Right lobe of liver (tissue), 6 donors: Measurements from ENCODE around the gene MICAL1. TPM values are rescaled to one million over a fixed set of nuclear protein-coding genes. Genes with fewer than 3 reads are reported as not detected.

Experiments
- ATAC-seq, 4 donors: fragments of 200-7000 bp; cut with Tn5 transposase; one replicate each; pipeline ENCODE4 v1.9.1; 2020; ENCODE audit warnings: mild to moderate bottlenecking in 4 of 4, moderate library complexity in 4 of 4
- DNase-seq, 3 donors: peaks; one replicate each; pipeline ENCODE4 v3.0.0-alpha.2; 2020
- H3K27ac ChIP-seq, 3 donors: fragments of 200-600 bp; one replicate each; pipeline ENCODE4 v1.8.0; 2022
- H3K27me3 ChIP-seq, 2 donors: fragments of 200-600 bp; one replicate each; pipeline ENCODE4 v1.8.0; 2022
- H3K36me3 ChIP-seq, 4 donors: fragments of 200-600 bp; sonication (generic) in 1 of 4; one replicate each; pipeline versions ENCODE4 v1.5.1 to v1.8.0; 2017 to 2022; ENCODE audit warnings: control low read depth in 1 of 4
- H3K4me1 ChIP-seq, 4 donors: fragments of 200-600 bp; sonication (generic) in 1 of 4; one replicate each; pipeline versions ENCODE4 v1.5.1 to v1.8.0; 2017 to 2022; ENCODE audit warnings: control low read depth in 1 of 4
- H3K4me3 ChIP-seq, 3 donors: fragments of 200-600 bp; one replicate each; pipeline ENCODE4 v1.8.0; 2022
- H3K9me3 ChIP-seq, 4 donors: fragments of 200-600 bp; sonication (generic) in 1 of 4; one replicate each; pipeline versions ENCODE4 v1.5.1 to v1.8.0; 2017 to 2022; ENCODE audit warnings: control low read depth in 1 of 4
- POLR2A ChIP-seq: fragments of 450-650 bp; IDR thresholded peaks from one replicate; pipeline ENCODE4 v1.6.1; 2017; ENCODE audit warnings: antibody characterized with exemption, mild to moderate bottlenecking
- WGBS: methylation state at CpG from one replicate; pipeline ENCODE4 v1.1.6; 2018; ENCODE audit warnings: low coverage, low lambda C conversion rate; ENCODE audit not compliant: insufficient coverage; ENCODE audit errors: missing lambda C conversion rate; 5-methylcytosine and 5-hydroxymethylcytosine counted together
- intact Hi-C, 2 donors: fragments of 100-400 bp; cut with DNase I; formaldehyde crosslinking; loops; one replicate each; pipeline versions ENCODE4 v1.11.2 to v1.14.1; 2022
- total RNA-seq, 6 experiments: library from RNA; depleted of rRNA in 2 of 6; stranded (reverse); fragments of >200 nt in 2 of 6; fragmentation: NEBNext Ultra II Directional in 3 of 6; extraction: Animal tissue kit (Norgen Biotek cat#: 25700) in 3 of 6; gene quantifications; one replicate each; pipeline versions ENCODE4 v1.1.0 to v1.2.4, GENCODE V29; 2016 to 2023
- TF ChIP-seq, protein P1 (sequence below), 4 donors: fragments of 200-600 bp in 3 of 4; fragments of 450-650 bp in 1 of 4; IDR thresholded peaks; one replicate each; pipeline versions ENCODE4 v1.5.1 to v1.8.0; 2016 to 2022; ENCODE audit warnings: antibody characterized with exemption in 4 of 4, mild to moderate bottlenecking in 2 of 4
- donor health status: DM: no; HTN: yes; CAD: no.
- donor health status: DM: no; HTN: no; CAD: no.
- donor health status: DM: no; HTN: no; CAD: no.
- donor health status: DM: no; HTN: yes; CAD: no.
- donor health status: DM: no; HTN: yes; CAD: no.

The MICAL1 gene
- total RNA-seq, 6 experiments from 2014 or later, result 1.4 to 11.7 (median 5.2) TPM

DNA sequence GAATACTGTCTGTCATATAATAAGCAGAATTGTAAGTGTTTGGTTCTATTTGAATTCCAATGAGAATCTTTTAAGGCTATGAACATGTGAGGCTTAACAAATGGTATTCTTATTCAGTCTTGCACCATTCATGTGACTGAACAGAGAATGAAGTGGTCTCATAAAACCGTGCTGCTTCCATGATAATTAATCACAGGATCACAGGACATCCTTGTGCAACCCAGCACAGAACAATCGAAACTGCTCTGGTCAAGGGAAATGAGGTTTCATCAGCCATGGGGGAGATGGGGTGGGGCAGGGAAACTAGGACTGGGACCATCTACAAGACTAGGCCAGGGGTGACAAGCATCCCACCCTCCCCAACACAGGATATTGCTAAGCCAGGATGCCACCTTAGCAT lies 21.1 kb downstream of the MICAL1 start:
- ATAC-seq (no peak), DNase-seq (no peak)
- 51% methylated on average over 2 of the region's 2 CpGs for WGBS
- Histone ChIP-seq H3K4me3 (no peak overlapping the region), H3K9me3 (no peaks in the 10 kb centered on the region), H3K27ac (no peak overlapping the region), H3K27me3 (no peaks in the 10 kb centered on the region), H3K4me1 (no peaks in the 10 kb centered on the region), H3K36me3 (no peaks in the 10 kb centered on the region)
- TF ChIP-seq, protein P1, sequence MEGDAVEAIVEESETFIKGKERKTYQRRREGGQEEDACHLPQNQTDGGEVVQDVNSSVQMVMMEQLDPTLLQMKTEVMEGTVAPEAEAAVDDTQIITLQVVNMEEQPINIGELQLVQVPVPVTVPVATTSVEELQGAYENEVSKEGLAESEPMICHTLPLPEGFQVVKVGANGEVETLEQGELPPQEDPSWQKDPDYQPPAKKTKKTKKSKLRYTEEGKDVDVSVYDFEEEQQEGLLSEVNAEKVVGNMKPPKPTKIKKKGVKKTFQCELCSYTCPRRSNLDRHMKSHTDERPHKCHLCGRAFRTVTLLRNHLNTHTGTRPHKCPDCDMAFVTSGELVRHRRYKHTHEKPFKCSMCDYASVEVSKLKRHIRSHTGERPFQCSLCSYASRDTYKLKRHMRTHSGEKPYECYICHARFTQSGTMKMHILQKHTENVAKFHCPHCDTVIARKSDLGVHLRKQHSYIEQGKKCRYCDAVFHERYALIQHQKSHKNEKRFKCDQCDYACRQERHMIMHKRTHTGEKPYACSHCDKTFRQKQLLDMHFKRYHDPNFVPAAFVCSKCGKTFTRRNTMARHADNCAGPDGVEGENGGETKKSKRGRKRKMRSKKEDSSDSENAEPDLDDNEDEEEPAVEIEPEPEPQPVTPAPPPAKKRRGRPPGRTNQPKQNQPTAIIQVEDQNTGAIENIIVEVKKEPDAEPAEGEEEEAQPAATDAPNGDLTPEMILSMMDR (IDR thresholded peaks at IDR 0.05), result no peak
- TF ChIP-seq POLR2A, result no peak
- intact Hi-C loops, result no loop called here

DNA sequence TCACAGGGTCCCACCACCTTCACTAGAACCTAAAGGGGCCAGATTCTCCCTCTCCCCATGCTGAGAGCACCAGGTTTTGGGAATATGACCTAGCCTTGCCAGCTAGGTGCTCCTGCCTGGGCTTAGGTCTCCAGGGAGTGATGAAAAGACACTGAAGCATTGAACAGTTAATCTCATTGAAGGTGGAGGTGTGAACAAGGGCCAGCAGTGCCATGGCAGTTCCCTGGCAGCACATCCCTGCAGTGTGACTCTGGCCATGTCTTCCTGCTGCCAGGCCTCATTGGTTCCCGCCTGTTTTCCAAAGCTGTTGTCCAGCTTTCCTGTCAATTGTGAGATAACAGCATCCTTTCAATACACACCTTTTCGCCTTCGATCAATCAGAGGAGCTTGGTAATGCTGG lies 26.1 kb downstream of the MICAL1 start:
- Histone ChIP-seq H3K4me1 (no peaks in the 10 kb centered on the region), H3K4me3 (no peak overlapping the region), H3K27ac (no peak overlapping the region), H3K9me3 (no peaks in the 10 kb centered on the region), H3K27me3 (no peaks in the 10 kb centered on the region), H3K36me3 (no peaks in the 10 kb centered on the region)
- ATAC-seq, result no peak
- intact Hi-C loops, result no loop called here
- no peak for DNase-seq
- 93% methylated on average over 2 of the region's 3 CpGs for WGBS
- TF ChIP-seq, protein P1 (IDR thresholded peaks at IDR 0.05), result no peak
- no peak for TF ChIP-seq POLR2A

DNA sequence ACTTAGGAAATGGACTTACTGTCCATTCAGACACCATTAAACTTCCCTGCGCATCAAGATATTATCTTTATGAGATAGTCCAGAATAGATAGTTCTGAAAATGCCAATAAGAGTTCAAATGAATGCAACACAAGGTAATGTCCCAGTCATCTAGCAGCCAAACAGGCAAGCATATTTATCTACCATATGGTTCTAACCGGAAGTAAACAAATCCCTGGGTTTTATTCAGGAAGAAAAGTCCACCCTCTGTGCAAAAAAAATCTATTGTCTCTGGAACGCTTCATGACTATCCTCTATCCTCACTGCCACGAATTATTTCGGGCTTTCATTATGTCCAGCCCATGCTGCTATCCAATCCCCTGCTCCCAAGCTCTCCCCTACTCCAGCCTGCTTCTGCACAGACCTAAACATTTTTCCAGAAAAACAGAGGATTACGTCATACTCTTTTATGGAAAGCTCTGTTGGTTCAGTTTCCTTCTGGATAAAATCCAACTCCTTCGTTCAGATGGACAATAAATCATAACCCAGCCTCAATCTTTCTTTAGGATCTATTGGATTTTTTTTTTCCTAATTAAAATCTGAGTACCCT lies 26.6 kb downstream of the MICAL1 start:
- H3K27ac ChIP-seq, result no peak overlapping the region
- H3K36me3 ChIP-seq, result no peaks in the 10 kb centered on the region
- no peaks in the 10 kb centered on the region for H3K4me1 ChIP-seq
- no peak for TF ChIP-seq POLR2A
- TF ChIP-seq, protein P1 (IDR thresholded peaks at IDR 0.05), result no peak
- 47% methylated on average over 7 of the region's 7 CpGs for WGBS
- H3K27me3 ChIP-seq, result no peaks in the 10 kb centered on the region
- intact Hi-C loops, result no loop called here
- no peaks in the 10 kb centered on the region for H3K9me3 ChIP-seq
- peak in 3 of 4 donors; percentile 14 to 64 (median 37) for ATAC-seq
- H3K4me3 ChIP-seq, result no peak overlapping the region
- DNase-seq, result no peak

DNA sequence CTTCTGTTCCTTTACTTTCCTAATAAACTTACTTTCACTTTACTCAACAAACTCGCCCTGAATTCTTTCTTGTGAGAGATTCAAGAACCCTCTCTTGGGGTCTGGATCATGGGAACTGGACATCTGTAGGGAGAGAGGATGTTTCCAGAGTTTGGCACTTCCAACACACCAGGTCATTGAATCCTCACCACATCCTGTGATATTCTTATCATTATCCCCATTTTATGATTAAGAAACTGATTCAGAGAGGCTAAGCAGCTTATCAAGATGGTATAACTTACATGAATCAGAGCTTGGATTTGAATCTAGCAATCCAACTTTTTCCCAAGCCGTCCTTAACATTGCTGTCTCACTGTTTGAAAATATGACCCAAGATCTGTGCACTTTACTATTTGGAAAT lies 30.6 kb downstream of the MICAL1 start:
- TF ChIP-seq, protein P1 (IDR thresholded peaks at IDR 0.05), result no peak
- TF ChIP-seq POLR2A, result no peak
- no peaks in the 10 kb centered on the region for H3K36me3 ChIP-seq
- no peak overlapping the region for H3K27ac ChIP-seq
- DNase-seq (no peak), ATAC-seq (no peak)
- H3K27me3 ChIP-seq, result no peaks in the 10 kb centered on the region
- H3K9me3 ChIP-seq, result no peaks in the 10 kb centered on the region
- intact Hi-C loops, result no loop called here
- 60% methylated on average over 2 of the region's 2 CpGs for WGBS
- no peak overlapping the region for H3K4me3 ChIP-seq
- no peaks in the 10 kb centered on the region for H3K4me1 ChIP-seq

DNA sequence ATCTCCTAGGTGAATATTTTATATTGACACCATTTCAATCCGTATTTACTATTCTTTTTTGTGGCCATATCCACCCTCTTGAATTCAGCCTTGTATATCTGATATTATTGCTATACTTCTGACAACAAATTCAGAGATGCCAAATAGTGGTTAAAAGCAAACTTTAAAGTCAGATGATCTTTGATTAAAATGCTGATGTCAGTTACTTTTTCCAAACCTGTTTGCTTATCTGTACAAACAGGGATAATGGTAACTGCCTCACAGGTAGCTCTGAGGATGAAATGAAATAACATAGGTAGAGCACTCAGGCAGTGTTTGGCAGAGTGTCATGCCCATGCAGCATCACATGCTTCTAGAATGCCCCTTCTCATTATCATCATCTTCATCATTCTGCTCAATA lies 34.4 kb downstream of the MICAL1 start:
- no peak overlapping the region for H3K4me3 ChIP-seq
- intact Hi-C loops, result no loop called here
- H3K27ac ChIP-seq, result no peak overlapping the region
- H3K27me3 ChIP-seq, result no peaks in the 10 kb centered on the region
- WGBS, result 81% methylated on average over 1 of the region's 1 CpG
- no peaks in the 10 kb centered on the region for H3K4me1 ChIP-seq
- H3K9me3 ChIP-seq, result no peaks in the 10 kb centered on the region
- ATAC-seq (no peak), DNase-seq (no peak)
- H3K36me3 ChIP-seq, result no peaks in the 10 kb centered on the region
- no peak for TF ChIP-seq POLR2A
- TF ChIP-seq, protein P1 (IDR thresholded peaks at IDR 0.05), result no peak
